Measurements from ENCODE around the gene SOAT1.

SOAT1 gene

DNA sequence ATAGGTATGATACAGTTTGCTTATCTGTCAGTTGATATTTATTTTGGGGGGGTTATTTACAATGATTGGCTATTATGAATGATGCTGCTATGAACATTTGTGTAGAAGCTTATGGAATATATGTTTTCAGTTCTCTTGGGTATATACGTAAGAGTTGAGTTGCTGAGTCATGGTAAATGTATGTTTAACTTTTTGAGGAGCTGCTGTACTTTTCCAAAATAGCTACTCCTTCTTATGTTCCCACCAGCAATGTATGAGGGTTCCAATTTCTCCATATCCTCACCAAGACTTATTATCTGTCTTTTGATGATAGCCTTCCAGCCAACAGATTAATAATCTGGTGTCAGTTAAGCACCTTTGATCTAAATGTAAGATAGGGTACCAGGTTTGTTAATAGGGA is 11.9 kb downstream of the SOAT1 start:
- DNase-seq (ENCODE audit: low read depth in 2 of 2): no peak

- no peak for DNase-seq (ENCODE audit: low read depth in 2 of 2)
Observed at GRCh38 chr1:179310291-179310690, 16.7 kb downstream of the SOAT1 start.

- no peak for DNase-seq (ENCODE audit: low read depth in 2 of 2)
Observed at GRCh38 chr1:179310721-179311120, 17.1 kb downstream of the SOAT1 start.

DNA sequence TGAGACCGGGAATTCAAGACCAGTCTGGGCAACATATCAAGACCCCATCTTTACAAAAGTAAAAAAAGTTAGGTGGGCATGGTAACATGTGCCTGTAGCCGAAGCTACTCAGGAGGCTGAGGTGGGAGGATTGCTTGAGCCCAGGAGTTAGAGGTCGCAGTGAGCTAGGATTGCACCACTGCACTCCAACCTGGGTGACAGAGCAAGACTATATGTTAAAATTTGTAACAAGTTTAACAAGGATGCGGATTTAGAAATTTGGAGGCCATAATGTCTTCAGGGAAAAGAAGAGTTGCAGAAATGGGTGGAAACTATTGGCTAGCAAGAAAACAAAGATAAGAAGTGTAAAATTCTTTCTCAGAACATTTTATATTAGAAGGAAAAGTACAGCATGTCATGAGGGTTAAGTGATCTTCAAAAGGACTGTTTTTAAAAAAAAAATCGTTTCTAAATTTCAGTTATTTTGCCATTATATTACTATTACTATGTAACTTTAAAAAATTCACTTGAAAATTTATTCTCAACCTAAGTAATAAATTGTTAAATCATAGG is 17.6 kb downstream of the SOAT1 start:
- no peak for DNase-seq (ENCODE audit: low read depth in 2 of 2)

DNA sequence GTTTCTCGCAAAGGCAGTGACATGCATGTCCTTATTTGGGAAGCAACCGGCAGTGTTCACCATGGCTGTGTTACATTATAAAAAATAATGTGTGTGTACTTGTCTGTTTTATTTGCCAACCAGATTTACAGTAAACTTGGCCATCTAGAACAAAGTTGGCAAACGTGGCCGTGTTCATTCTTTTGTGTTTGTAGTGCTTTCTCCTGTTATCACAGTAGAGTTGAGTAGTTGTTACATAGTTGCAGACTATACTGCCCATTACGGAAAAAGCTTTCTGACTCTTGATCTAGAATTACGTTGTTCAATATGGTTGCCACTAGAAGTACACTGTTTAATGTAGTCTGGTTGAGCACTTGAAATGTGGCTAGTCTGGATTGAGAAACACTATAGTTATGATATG is 19.4 kb downstream of the SOAT1 start:
- DNase-seq (ENCODE audit: low read depth in 2 of 2): no peak

GRCh38 chr1:179314928-179315327 is 21.3 kb downstream of the SOAT1 start:
- no peak for DNase-seq (ENCODE audit: low read depth in 2 of 2)

DNA sequence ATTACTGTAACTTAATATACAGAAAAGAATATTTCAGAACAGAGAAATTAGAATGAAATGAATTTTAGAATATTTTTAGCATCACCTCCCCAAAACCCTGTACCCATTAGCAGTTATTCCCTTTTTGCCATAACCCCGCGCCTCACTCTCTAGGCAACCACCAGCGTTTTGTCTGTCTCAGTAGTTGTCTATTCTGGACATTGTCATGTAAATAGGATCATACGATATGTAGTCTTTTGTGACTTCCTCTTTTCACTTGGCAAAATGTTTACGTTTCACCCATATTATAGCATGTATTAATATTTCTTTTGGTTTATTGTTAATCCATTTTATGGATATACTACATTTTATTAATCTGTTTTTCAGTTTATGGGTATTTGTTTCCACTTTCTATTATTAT is 24.9 kb downstream of the SOAT1 start:
- DNase-seq (ENCODE audit: low read depth in 2 of 2): no peak

DNA sequence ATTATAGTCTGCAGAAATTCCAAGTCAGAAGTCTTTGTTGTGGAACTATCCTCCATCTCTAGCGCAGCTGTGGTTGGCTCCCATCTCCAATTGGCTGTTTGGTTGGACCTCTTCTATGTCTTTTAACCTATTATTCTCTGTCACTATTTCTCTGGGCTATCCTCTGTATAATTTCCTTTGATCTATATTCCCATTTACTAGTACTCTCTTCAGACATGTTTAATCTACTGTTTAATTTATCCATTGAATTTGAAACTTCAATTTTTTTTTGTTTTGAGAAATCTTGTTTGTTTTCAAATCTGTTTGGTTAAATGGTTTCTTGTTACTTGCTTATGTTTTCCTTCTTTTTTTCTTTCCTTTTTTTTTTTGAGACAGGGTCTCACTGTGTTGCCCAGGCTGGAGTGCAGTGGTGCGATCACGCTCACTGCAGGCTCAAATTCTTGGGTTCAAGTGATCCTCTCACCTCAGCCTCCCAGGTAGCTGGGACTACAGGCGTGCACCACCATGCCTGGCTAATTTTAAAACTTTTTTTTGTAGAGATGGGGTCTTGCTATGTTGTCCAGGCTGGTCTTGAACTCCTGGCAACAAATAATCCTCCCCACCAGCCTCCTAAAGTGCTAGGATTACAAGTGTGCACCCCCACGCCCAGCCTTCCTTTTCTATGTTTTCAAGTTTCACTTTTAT is 28.1 kb downstream of the SOAT1 start:
- DNase-seq (ENCODE audit: low read depth in 2 of 2): no peak

DNA sequence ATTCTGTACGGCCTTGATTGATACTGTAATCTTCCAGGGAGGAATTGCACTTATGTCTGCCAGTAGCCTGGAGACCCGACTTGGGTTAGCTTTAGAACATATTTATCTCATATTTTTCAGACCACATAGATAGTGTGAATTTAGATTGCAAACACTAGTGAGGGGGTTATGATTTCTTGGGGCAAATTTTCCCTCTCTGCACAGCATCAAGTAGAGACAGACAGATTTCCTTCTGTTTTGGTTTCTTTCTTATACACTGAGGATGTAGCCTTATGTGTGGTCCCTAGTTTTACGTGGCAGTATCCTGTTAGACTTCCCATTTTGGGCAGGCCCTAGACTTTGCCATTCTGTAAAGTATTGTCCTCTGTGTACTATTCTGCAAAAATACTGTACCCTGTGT is 29.0 kb downstream of the SOAT1 start:
- DNase-seq (ENCODE audit: low read depth in 2 of 2): no peak

DNA sequence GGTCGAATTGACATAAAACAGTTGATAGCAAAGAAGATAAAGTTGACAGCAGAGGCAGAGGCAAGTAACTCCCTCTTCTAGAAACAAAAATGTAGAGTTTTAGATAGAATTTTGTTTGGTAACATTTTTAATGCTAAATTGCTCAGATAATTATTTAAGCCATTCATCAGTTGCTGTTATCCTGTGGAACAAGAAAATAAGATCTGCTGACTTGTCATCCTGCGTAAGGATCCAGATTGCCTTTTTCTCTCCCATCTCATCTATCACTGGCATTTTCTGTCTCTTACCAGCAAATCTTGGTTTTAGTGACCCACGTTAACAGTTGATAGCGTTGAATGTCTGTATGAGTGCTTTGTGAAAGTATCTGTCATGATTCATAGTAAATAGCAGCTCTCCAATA is 29.8 kb downstream of the SOAT1 start:
- no peak for DNase-seq (ENCODE audit: low read depth in 2 of 2)

- no peak for DNase-seq (ENCODE audit: low read depth in 2 of 2)
Observed at GRCh38 chr1:179325836-179326235, 32.2 kb downstream of the SOAT1 start.

- no peak for DNase-seq (ENCODE audit: low read depth in 2 of 2)
Observed at GRCh38 chr1:179326746-179327145, 33.1 kb downstream of the SOAT1 start.

GRCh38 chr1:179327196-179327595 is 33.6 kb downstream of the SOAT1 start:
- DNase-seq (ENCODE audit: low read depth in 2 of 2): no peak

GRCh38 chr1:179327679-179328078 is 34.1 kb downstream of the SOAT1 start:
- DNase-seq (ENCODE audit: low read depth in 2 of 2): no peak

GRCh38 chr1:179329862-179330261 is 36.3 kb downstream of the SOAT1 start:
- no peak for DNase-seq (ENCODE audit: low read depth in 2 of 2)

- no peak for DNase-seq (ENCODE audit: low read depth in 2 of 2)
Observed at GRCh38 chr1:179334440-179334839, 40.8 kb downstream of the SOAT1 start.

GRCh38 chr1:179337288-179337687 is 43.7 kb downstream of the SOAT1 start:
- no peak for DNase-seq (ENCODE audit: low read depth in 2 of 2)

DNA sequence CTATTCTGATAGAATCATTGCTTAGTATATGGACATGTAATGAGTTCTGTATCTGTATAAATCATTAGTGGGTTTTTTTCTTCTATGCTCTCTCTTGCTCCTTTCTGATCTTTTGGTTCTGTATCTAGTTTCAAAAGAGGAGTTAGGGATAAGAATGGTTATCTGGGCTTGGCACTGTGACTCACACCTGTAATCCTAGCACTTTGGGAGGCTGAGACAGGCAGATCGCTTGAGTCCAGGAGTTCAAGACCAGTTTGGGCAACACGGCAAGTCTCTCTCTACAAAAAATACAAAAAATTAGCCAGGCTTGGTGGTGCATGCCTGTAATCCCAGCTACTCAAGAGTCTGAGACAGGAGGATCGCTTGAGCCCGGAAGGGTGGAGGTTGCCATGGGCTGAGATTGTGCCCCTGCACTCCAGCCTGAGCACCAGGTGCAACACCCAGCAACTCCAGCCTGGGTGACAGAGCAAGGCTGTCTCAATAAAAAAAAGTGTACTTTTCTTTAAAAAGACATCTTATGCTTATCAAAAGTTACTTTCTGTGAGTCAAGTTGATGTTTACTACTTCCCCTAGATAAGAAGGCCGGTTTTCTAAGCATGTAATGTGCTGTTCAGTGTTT is 44.5 kb downstream of the SOAT1 start:
- no peak for DNase-seq (ENCODE audit: low read depth in 2 of 2)

GRCh38 chr1:179340918-179341317 is 47.3 kb downstream of the SOAT1 start:
- DNase-seq (ENCODE audit: low read depth in 2 of 2): no peak

DNA sequence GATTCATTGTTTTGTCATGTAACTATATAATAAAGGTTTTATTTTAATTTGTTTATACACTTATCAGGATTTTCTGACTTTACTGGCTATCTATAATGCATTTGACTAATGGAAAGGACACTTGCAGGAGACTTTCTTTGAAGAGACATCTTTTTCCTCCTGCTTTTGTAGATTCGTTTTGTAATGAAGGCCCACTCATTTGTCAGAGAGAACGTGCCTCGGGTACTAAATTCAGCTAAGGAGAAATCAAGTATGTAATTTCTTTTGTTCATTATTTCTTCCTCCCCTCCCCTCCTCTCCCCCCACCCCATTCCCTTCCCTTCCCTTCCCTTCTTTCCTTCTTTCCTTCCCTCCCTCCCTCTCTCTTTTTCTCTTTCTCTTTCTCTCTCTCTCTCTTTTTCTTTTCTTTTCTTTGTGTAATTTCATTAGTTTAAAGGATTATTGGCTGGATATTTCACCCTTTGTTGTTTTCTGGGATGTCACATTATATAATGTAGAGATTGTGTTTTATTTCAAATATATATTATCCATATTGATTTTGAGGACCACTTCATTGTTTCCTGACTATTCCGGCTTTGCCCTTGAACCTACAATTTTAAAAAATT is 48.4 kb downstream of the SOAT1 start:
- no peak for DNase-seq (ENCODE audit: low read depth in 2 of 2)

GRCh38 chr1:179342740-179343404 is 49.3 kb downstream of the SOAT1 start:
- no peak for DNase-seq (ENCODE audit: low read depth in 2 of 2)

DNA sequence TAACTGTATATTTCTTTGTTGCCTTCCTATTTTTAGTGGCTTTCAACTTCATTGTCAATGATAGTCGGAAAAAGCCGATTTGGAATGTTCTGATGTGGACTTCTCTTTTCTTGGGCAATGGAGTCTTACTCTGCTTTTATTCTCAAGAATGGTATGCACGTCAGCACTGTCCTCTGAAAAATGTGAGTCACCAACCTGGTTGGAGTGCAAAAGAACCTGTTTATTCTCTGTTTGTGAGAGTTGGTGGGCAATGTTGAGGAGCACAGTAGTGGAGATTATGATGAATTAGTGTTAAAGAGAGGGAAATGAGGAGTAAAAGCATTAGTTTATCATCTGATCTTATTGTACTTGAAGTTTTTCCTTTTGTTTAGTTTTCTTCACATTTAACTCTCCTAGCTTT is 57.7 kb downstream of the SOAT1 start:
- DNase-seq (ENCODE audit: low read depth in 2 of 2): no peak

DNA sequence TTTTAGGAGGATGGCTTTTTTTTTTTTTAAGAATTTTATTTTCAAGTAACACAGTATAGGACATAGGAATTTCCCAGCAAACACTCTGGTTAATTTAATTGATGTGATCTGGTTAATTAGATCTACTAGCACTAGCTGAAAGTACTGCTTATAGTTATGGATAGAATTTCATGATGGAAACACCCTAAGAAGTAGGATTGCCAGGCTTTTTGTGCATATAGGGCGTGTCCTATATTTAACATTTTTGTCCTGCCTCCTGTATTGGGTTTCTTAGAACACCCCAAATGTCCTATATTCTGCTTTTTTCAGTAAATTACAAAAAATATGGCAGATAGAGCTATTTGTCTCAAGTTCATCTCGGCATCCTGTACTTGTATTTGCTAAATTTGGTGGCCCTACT is 58.6 kb downstream of the SOAT1 start:
- DNase-seq (ENCODE audit: low read depth in 2 of 2): no peak

All from stimulated activated CD4-positive, alpha-beta T cell treated with anti-CD3 and anti-CD28 coated beads, Interleukin-1b, Interleukin-23, amount 100 ng/mL, for 1 hour (primary cell).